IPS-18a (cell line): ENCODE results near the gene PTPRK.

Experiments used
- H3K27ac ChIP-seq: one replicate; pipeline ENCODE4 v1.5.1; 2013; ENCODE audit warnings: low read length
- H3K27me3 ChIP-seq: one replicate; pipeline ENCODE4 v1.6.1; 2013; ENCODE audit warnings: mild to moderate bottlenecking, low read length; ENCODE audit not compliant: control insufficient read depth, insufficient read depth
- H3K36me3 ChIP-seq: one replicate; pipeline ENCODE4 v1.6.1; 2013; ENCODE audit warnings: low read depth, low read length; ENCODE audit not compliant: control insufficient read depth
- H3K4me1 ChIP-seq: one replicate; pipeline ENCODE4 v1.6.1; 2013; ENCODE audit warnings: low read depth, low read length; ENCODE audit not compliant: control insufficient read depth
- H3K4me3 ChIP-seq: one replicate; pipeline ENCODE4 v1.5.1; 2013; ENCODE audit warnings: low read length
- H3K9ac ChIP-seq: one replicate; pipeline ENCODE4 v1.6.1; 2013; ENCODE audit warnings: mild to moderate bottlenecking, low read length, moderate library complexity
- H3K9me3 ChIP-seq: one replicate; pipeline ENCODE4 v1.6.1; 2013; ENCODE audit warnings: low read depth, low read length; ENCODE audit not compliant: control insufficient read depth

Gene PTPRK

GRCh38 chr6:128357392-128358130 lies 162.8 kb downstream of the PTPRK start:
- no peak overlapping the region for H3K27ac ChIP-seq
- H3K36me3 ChIP-seq: no peaks in the 10 kb centered on the region
- H3K4me1 ChIP-seq: no peaks in the 10 kb centered on the region
- no peak overlapping the region for H3K9ac ChIP-seq
- H3K27me3 ChIP-seq: no peaks in the 10 kb centered on the region
- no peak overlapping the region for H3K4me3 ChIP-seq
- no peaks in the 10 kb centered on the region for H3K9me3 ChIP-seq

- Histone ChIP-seq H3K9me3 (no peaks in the 10 kb centered on the region), H3K36me3 (no peaks in the 10 kb centered on the region), H3K4me1 (no peaks in the 10 kb centered on the region), H3K27ac (no peak overlapping the region), H3K9ac (no peak overlapping the region), H3K27me3 (no peaks in the 10 kb centered on the region), H3K4me3 (no peak overlapping the region)
These were observed 168.0 kb downstream of the PTPRK start for GRCh38 chr6:128352366-128352765.

GRCh38 chr6:128351255-128351514 lies 169.2 kb downstream of the PTPRK start:
- H3K4me1 ChIP-seq: no peaks in the 10 kb centered on the region
- no peaks in the 10 kb centered on the region for H3K9me3 ChIP-seq
- H3K36me3 ChIP-seq: no peaks in the 10 kb centered on the region
- no peak overlapping the region for H3K27ac ChIP-seq
- no peaks in the 10 kb centered on the region for H3K27me3 ChIP-seq
- H3K9ac ChIP-seq: no peak overlapping the region
- H3K4me3 ChIP-seq: no peak overlapping the region

- H3K9me3 ChIP-seq: no peaks in the 10 kb centered on the region
- no peak overlapping the region for H3K4me3 ChIP-seq
- no peaks in the 10 kb centered on the region for H3K27me3 ChIP-seq
- H3K9ac ChIP-seq: no peak overlapping the region
- H3K4me1 ChIP-seq: no peaks in the 10 kb centered on the region
- H3K27ac ChIP-seq: no peak overlapping the region
- no peaks in the 10 kb centered on the region for H3K36me3 ChIP-seq
These were observed 169.8 kb downstream of the PTPRK start for GRCh38 chr6:128350416-128351254.

GRCh38 chr6:128347123-128347522 lies 173.3 kb downstream of the PTPRK start:
- no peaks in the 10 kb centered on the region for H3K36me3 ChIP-seq
- no peaks in the 10 kb centered on the region for H3K27me3 ChIP-seq
- H3K9me3 ChIP-seq: no peaks in the 10 kb centered on the region
- H3K27ac ChIP-seq: no peak overlapping the region
- no peak overlapping the region for H3K9ac ChIP-seq
- no peak overlapping the region for H3K4me3 ChIP-seq
- no peaks in the 10 kb centered on the region for H3K4me1 ChIP-seq

GRCh38 chr6:128346569-128346968 lies 173.8 kb downstream of the PTPRK start:
- Histone ChIP-seq H3K9me3 (no peaks in the 10 kb centered on the region), H3K27ac (no peak overlapping the region), H3K36me3 (no peaks in the 10 kb centered on the region), H3K4me1 (no peaks in the 10 kb centered on the region), H3K27me3 (no peaks in the 10 kb centered on the region), H3K4me3 (no peak overlapping the region), H3K9ac (no peak overlapping the region)

GRCh38 chr6:128345278-128345677 lies 175.1 kb downstream of the PTPRK start:
- peaks cover under 1% of the 10 kb centered on the region for H3K4me1 ChIP-seq
- no peaks in the 10 kb centered on the region for H3K36me3 ChIP-seq
- H3K9me3 ChIP-seq: no peaks in the 10 kb centered on the region
- H3K9ac ChIP-seq: no peak overlapping the region
- no peak overlapping the region for H3K4me3 ChIP-seq
- no peak overlapping the region for H3K27ac ChIP-seq
- no peaks in the 10 kb centered on the region for H3K27me3 ChIP-seq

- Histone ChIP-seq H3K36me3 (no peaks in the 10 kb centered on the region), H3K4me3 (no peak overlapping the region), H3K4me1 (peaks cover 7% of the 10 kb centered on the region), H3K27ac (no peak overlapping the region), H3K27me3 (no peaks in the 10 kb centered on the region), H3K9me3 (no peaks in the 10 kb centered on the region), H3K9ac (no peak overlapping the region)
These were observed 176.7 kb downstream of the PTPRK start for GRCh38 chr6:128343706-128344105.

- Histone ChIP-seq H3K4me3 (no peak overlapping the region), H3K9me3 (no peaks in the 10 kb centered on the region), H3K27ac (no peak overlapping the region), H3K4me1 (peaks cover 7% of the 10 kb centered on the region), H3K9ac (no peak overlapping the region), H3K36me3 (no peaks in the 10 kb centered on the region), H3K27me3 (no peaks in the 10 kb centered on the region)
These were observed 180.6 kb downstream of the PTPRK start for GRCh38 chr6:128339635-128340450.

- Histone ChIP-seq H3K4me1 (peaks cover 13% of the 10 kb centered on the region), H3K9ac (no peak overlapping the region), H3K36me3 (no peaks in the 10 kb centered on the region), H3K9me3 (no peaks in the 10 kb centered on the region), H3K27ac (no peak overlapping the region), H3K4me3 (no peak overlapping the region), H3K27me3 (no peaks in the 10 kb centered on the region)
These were observed 182.8 kb downstream of the PTPRK start for GRCh38 chr6:128337619-128338018.

- no peak overlapping the region for H3K4me3 ChIP-seq
- H3K27me3 ChIP-seq: no peaks in the 10 kb centered on the region
- no peak overlapping the region for H3K27ac ChIP-seq
- no peaks in the 10 kb centered on the region for H3K9me3 ChIP-seq
- no peaks in the 10 kb centered on the region for H3K36me3 ChIP-seq
- H3K4me1 ChIP-seq: peaks cover 18% of the 10 kb centered on the region
- H3K9ac ChIP-seq: no peak overlapping the region
These were observed 183.8 kb downstream of the PTPRK start for GRCh38 chr6:128336436-128337095.
